Fibroblast of skin of left quadriceps (primary cell): Measurements from ENCODE around the gene SPG7.

Source experiments
- DNase-seq, 2 experiments: peaks; one replicate each; pipeline ENCODE4 v3.0.0-alpha.2; 2013; ENCODE audit warnings: low read depth in 2 of 2

Gene SPG7

DNA sequence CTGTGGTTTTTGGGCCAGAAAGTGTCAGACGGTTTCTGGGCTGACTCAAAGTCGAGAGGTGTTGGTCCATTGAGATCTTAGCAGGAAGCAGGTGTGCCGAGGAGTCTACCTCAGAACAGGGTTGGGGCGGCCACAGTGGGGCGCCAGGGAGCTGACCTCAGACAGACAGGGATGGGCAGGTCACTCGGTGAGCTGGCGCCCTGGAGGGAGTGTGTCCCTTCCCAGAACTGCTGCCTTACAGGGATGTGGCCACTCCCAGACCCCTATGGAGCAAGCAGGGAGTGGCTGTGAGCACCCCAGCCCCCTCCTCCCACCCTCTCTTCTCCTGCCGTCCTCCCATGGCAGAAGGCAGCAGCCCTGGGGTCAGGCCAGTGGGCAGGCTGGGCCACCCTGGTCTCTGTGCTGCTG lies 91.3 kb downstream of the SPG7 start:
- no peak for DNase-seq

DNA sequence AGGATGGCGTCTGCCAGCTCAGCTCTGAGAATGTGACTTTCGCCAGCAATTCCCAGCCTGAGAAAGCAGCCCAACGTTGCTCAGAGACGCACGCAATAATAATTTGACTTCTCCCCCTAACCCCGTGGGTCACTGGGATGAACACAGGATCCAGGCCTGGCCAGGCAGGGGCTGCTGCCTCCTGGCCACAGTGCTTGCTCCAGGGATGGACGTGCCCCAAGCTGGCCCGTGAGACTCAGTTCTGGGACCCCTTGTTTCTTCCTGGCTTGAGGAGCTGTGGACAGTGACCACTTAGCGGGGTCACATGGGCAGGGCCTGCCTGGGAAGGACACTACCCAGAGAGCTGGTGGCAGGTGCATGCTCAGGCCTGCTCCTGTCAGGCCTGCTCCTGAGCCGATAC lies 91.7 kb downstream of the SPG7 start:
- DNase-seq = no peak

DNA sequence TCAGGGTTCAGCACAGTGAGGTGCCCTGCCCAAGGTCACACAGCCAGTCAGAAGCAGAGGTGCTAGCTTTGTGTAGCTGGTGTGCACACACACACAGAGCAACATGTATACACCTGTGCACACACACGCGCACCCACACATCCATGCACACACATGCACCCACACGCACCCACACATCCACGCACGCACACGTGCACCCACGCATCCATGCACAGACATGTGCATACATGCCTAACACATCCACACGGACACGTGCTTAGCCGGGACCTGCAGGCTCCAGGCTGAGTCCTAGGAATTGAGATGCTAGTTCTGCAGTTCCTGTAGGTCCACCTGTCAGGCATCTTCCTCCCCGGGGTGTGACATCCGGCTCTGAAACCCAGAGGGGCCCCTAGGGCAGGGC lies 92.2 kb downstream of the SPG7 start:
- DNase-seq = no peak

DNA sequence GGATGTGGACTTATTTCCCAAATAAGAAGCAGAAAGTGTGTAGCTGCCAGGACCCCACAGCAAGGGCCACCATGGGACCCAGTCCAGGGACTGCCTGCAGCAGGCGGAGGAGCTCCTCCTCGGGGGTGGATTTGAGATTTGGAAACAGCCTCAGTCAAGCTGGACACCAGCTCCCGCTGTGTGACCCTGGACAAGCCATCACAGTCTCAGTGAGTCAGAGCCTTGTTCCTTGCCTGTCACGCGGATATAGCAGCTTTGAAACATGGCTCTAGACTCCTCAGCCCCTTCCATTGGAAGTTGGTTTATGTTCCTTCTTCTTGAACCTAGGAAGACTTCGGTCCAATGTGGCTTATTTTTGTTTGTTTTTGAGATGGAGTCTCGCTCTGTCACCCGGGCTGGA lies 92.8 kb downstream of the SPG7 start:
- no peak for DNase-seq

DNA sequence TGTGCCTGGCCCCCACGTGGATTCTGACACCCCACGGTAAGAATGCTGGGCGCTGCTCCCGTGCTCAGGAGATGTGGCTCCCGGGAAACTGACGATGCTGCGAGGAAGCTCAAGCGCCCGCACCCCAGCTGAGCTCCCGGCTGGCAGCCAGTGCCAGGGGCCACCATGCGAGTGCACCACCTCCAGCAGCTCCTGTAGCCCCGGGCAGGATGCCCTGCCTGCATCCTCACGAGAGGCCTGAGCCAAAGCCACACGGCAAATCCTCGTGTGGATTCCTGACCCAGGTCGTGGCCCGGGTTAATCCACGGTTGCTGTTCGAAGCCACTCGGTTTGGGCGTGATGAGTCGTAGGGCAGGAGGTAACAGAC lies 93.7 kb downstream of the SPG7 start:
- no peak for DNase-seq

DNA sequence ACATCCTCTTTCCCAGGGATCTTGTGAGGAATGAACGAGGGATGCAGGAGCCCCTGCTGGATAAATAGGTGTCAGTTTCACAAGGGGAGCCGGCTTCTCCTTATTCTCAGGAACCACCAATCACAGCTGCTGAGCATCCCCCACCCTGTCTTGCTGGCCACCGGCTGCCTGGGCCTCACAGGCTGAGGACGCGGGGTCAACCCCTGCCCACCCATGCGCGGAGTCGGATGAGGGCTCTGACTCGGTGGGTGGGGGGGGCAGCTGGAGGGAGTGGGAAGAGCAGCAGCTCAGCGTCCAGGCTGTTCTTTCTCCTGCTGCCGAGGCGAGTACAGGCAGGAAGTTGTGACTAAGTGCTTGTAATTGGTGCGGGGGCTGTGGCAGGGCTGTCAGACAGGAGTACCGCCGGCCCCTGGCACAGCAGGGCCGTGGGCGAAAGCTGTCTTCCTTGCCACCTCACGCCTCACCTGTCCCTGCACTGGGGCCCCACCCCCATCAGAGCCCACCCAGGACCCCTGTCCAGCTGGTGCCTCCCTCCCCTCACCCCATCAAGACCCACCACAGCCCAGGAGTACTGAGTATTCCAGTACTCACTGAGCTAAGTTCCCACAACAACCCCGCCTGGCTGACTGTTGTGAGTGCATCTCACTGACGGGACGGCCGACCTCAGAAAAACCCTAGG lies 94.2 kb downstream of the SPG7 start:
- DNase-seq = peak; percentile 44 to 45

DNA sequence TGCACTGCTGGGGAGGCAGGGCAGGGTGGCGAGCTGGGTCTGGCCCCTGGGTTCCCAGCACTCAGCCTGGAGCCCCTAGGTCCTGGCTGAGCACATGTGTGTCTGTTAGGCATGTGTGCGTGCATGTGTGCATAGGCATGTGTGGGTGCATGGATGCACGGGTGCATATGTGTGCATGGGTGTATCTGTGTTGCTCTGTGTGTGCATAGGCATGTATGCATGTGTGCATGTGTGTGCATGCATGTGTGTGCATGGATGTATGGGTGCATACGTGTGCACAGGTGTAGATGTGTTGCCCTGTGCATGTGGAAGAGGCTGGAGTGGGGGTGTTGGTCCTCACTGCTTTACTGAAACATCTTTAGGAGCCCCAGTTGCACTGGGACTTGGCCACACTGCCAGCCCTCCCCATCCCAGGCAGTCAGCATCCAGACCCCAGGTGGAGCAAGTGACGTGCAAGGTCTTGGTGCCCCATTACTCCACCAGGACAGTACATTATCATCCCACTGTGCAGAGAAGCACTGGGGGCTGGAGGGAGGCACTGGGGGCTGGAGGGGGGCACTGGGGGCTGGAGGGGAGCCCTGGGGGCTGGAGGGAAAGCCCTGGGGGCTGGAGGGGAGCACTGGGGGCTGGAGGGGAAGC lies 94.9 kb downstream of the SPG7 start:
- no peak for DNase-seq

DNA sequence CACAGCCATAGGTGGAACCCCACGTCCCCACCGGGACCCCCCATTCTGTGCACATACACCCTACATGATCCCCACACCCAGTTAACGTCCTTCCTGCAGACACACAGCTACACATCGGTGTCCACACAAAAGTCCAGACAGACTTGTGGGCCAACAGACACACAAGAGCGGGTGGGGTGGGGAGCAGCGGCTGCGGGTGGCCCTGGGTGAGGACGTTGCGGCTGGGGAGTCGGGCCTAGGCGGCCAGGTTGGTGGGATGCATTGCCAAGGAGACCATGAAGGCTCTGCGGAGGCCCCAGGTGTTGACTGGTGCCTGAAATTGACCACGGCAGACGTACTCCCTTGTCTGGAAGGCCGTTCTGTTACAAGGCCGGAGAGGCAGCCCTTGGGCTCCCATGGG lies 96.6 kb downstream of the SPG7 start:
- no peak for DNase-seq

DNA sequence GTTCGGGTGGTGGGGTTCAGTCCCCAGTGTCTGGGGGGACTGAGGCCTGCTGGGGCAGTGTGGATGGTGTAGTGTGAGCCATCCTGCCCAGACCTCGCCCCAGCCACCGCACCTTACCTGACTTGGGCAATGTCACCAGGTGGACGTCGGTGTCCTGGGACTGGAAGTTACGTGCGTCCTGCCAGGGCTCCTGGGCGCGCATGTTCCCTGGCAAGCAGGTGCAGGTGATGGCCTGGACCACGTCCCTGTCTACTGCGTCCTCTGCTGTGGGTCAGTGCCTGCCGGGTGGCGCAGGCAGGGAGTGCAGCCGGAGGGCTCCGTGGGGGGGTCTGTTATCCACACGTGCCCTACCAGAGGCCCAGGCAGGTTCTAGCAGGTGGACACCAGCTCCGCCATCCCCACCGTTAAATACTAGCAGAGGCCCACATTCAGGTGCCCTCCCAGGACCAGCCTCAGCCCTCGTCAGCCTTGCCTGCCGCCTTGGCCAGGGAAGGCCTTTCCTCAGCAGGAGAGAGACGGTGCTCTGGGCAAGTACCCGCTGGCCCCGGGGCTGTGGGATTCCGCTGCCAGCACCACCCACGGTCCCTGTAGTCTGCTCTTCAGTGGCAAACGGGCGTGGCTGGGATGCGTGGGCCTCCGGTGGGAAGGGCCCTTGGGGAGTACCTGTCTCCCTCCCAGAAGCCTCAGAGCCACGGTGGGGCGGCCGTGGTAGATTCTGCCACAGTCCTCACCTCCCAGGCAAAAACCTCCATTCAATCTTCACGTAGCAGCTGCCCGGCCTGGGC lies 97.2 kb downstream of the SPG7 start:
- no peak for DNase-seq

DNA sequence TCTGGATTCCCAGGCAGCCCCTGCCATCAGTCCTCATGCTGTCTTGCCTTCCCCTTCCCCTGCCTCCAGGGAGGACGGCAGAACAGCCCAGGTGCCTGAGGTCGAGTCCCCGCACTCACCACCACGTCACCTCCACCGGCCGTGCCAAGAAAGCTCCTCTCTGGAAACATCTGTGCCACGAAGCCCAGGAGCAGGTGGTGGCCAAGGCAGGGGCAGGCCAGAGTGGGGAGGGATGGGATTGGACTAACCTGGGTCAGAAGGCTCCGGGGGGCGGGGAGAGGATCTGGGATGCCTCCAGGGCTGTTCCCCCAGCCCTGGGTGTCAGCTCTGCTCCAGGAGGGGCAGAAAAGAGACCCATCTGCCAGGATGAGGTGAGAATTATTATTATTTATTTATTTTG lies 97.8 kb downstream of the SPG7 start:
- no peak for DNase-seq
